AG09309 (cell line): ENCODE data around the gene ST7.

Experiments used
- DNase-seq: peaks from one replicate; pipeline ENCODE4 v3.0.0-alpha.2; 2010; ENCODE audit warnings: low read depth
- H3K4me3 ChIP-seq: 2 replicates; pipeline ENCODE4 v1.5.1; 2011; ENCODE audit warnings: mild to moderate bottlenecking, low read depth, low read length, moderate library complexity; ENCODE audit not compliant: control insufficient read depth
- CTCF ChIP-seq: IDR thresholded peaks from 2 replicates; pipeline ENCODE4 v1.5.1; 2011; ENCODE audit warnings: mild to moderate bottlenecking, low read depth, low read length, inconsistent platforms; ENCODE audit not compliant: insufficient read depth, control insufficient read depth; ENCODE audit errors: missing control alignments

ST7 gene

GRCh38 chr7:117200132-117200531, 246.8 kb downstream of the ST7 start:
- H3K4me3 ChIP-seq = no peak overlapping the region
- TF ChIP-seq CTCF = no peak
- no peak for DNase-seq

- no peak for TF ChIP-seq CTCF
- no peak for DNase-seq
- no peak overlapping the region for H3K4me3 ChIP-seq
These were observed 247.6 kb downstream of the ST7 start for GRCh38 chr7:117200786-117201458.

- no peak for DNase-seq
- no peak for TF ChIP-seq CTCF
- H3K4me3 ChIP-seq = no peak overlapping the region
These were observed 249.2 kb downstream of the ST7 start for GRCh38 chr7:117202511-117202910.

- no peak for DNase-seq
- H3K4me3 ChIP-seq = no peak overlapping the region
- TF ChIP-seq CTCF = no peak
These were observed 249.9 kb downstream of the ST7 start for GRCh38 chr7:117203205-117203604.

GRCh38 chr7:117205873-117206272, 252.6 kb downstream of the ST7 start:
- no peak for TF ChIP-seq CTCF
- H3K4me3 ChIP-seq = no peak overlapping the region
- no peak for DNase-seq

- TF ChIP-seq CTCF = no peak
- no peak for DNase-seq
- H3K4me3 ChIP-seq = no peak overlapping the region
These were observed 255.0 kb downstream of the ST7 start for GRCh38 chr7:117208257-117208656.
